Keratinocyte (primary cell): ENCODE measurements around the gene LRRTM1. TPM values are rescaled to one million over a fixed set of nuclear protein-coding genes. Genes with fewer than 3 reads are reported as not detected.

Experiments
- DNase-seq: peaks from one replicate; pipeline ENCODE4 v3.0.0-alpha.2; 2011; ENCODE audit warnings: low read depth, missing footprints, low spot score
- FAIRE-seq: peaks from 2 replicates; lab custom pipeline; 2011; peaks lifted over from hg19 to GRCh38; lab: Jason Lieb, UNC
- H2AFZ ChIP-seq: 2 replicates; pipeline ENCODE4 v1.6.0; 2012; ENCODE audit warnings: low read length, control low read depth, inconsistent platforms; ENCODE audit not compliant: control insufficient read depth
- H3K27ac ChIP-seq: 2 replicates; pipeline ENCODE4 v1.5.1; 2011; ENCODE audit warnings: low read length; ENCODE audit not compliant: control insufficient read depth, insufficient read depth
- H3K27me3 ChIP-seq: 3 replicates; pipeline ENCODE4 v1.6.0; 2011; ENCODE audit warnings: low read length; ENCODE audit not compliant: control insufficient read depth, insufficient read depth; ENCODE audit errors: extremely low read depth
- H3K36me3 ChIP-seq, 2 experiments: 2 replicates in 1 of 2; 3 replicates in 1 of 2; pipeline ENCODE4 v1.5.1; 2011; ENCODE audit warnings: low read length in 2 of 2, mild to moderate bottlenecking in 1 of 2; ENCODE audit not compliant: control insufficient read depth in 2 of 2, insufficient read depth in 2 of 2; ENCODE audit errors: extremely low read depth in 1 of 2
- H3K4me1 ChIP-seq: 3 replicates; pipeline ENCODE4 v1.5.1; 2011; ENCODE audit warnings: low read length; ENCODE audit not compliant: control insufficient read depth, insufficient read depth; ENCODE audit errors: extremely low read depth
- H3K4me2 ChIP-seq: 3 replicates; pipeline ENCODE4 v1.6.0; 2011; ENCODE audit warnings: low read depth, low read length; ENCODE audit not compliant: control insufficient read depth, insufficient read depth; ENCODE audit errors: extremely low read depth
- H3K4me3 ChIP-seq, 3 experiments: fragments of 200-600 bp in 1 of 3; sonication (generic) in 1 of 3; 2 replicates in 2 of 3; 3 replicates in 1 of 3; pipeline ENCODE4 v1.5.1; 2011 to 2016; ENCODE audit warnings: low read length in 3 of 3, mild to moderate bottlenecking in 3 of 3, control low read depth in 2 of 3, inconsistent platforms in 1 of 3, low read depth in 1 of 3, mixed read lengths in 1 of 3, mixed run types in 1 of 3, moderate library complexity in 1 of 3; ENCODE audit not compliant: control insufficient read depth in 2 of 3, insufficient read depth in 2 of 3; ENCODE audit errors: extremely low read depth in 1 of 3
- H3K79me2 ChIP-seq: 2 replicates; pipeline ENCODE4 v1.6.0; 2012; ENCODE audit warnings: low read length; ENCODE audit not compliant: control insufficient read depth, insufficient read depth
- H3K9ac ChIP-seq: 3 replicates; pipeline ENCODE4 v1.6.0; 2011; ENCODE audit warnings: low read length; ENCODE audit not compliant: control insufficient read depth, insufficient read depth; ENCODE audit errors: extremely low read depth
- H3K9me1 ChIP-seq: 3 replicates; pipeline ENCODE4 v1.6.0; 2011; ENCODE audit warnings: low read length; ENCODE audit not compliant: control insufficient read depth, insufficient read depth; ENCODE audit errors: extremely low read depth
- H3K9me3 ChIP-seq: 2 replicates; pipeline ENCODE4 v1.5.1; 2012; ENCODE audit warnings: low read depth, low read length; ENCODE audit not compliant: control insufficient read depth
- H4K20me1 ChIP-seq: 3 replicates; pipeline ENCODE4 v1.6.0; 2011; ENCODE audit warnings: low read length; ENCODE audit not compliant: control insufficient read depth, insufficient read depth; ENCODE audit errors: extremely low read depth
- CTCF ChIP-seq, 3 experiments: IDR thresholded peaks in 1 of 3; conservative IDR thresholded peaks in 1 of 3; optimal IDR thresholded peaks in 1 of 3; 2 replicates in 2 of 3; 3 replicates in 1 of 3; pipeline versions ENCODE3 to v1.5.1; 2011; ENCODE audit warnings: low read length in 3 of 3, mild to moderate bottlenecking in 3 of 3, moderate library complexity in 2 of 3, control low read depth in 1 of 3, inconsistent platforms in 1 of 3; ENCODE audit not compliant: insufficient read depth in 2 of 3; ENCODE audit errors: extremely low read depth in 1 of 3
- EZH2 ChIP-seq: IDR thresholded peaks from one replicate; pipeline ENCODE4 v1.6.1; 2012; ENCODE audit warnings: inconsistent platforms, mild to moderate bottlenecking, low read length, moderate library complexity
- dilution Hi-C: fragments of 300-500 bp; cut with MboI; formaldehyde crosslinking; loops from one replicate; pipeline ENCODE4 v1.7.0; 2020; ENCODE audit warnings: low sequenced_read_pairs; ENCODE audit not compliant: extremely low pct_ligation_motif_present
- polyA plus RNA-seq, 5 experiments: library from polyadenylated mRNA; depleted of rRNA in 3 of 5; stranded (reverse) in 3 of 5; stranded (forward) in 1 of 5; unstranded in 1 of 5; fragments of >200 nt; gene quantifications; 1 replicate in 1 of 5; 2 replicates in 3 of 5; 3 replicates in 1 of 5; pipeline versions ENCODE4 v1.2.1 to v1.2.3, GENCODE V29; 2011 to 2012; ENCODE audit warnings: missing spikeins in 2 of 5, low read depth in 1 of 5, low replicate concordance in 1 of 5

LRRTM1 gene
- polyA plus RNA-seq, 1 donor (not counting 4 experiments of a cell fraction or from before 2014, with no cell fraction given), result not detected

GRCh38 chr2:80259292-80259691 is 45.3 kb downstream of the LRRTM1 start:
- FAIRE-seq, result no peak
- dilution Hi-C loops, result no loop called here

GRCh38 chr2:80258793-80259192 is 45.8 kb downstream of the LRRTM1 start:
- no peaks in the 10 kb centered on the region for H3K9me1 ChIP-seq
- H3K36me3 ChIP-seq, result no peaks in the 10 kb centered on the region
- no peaks in the 10 kb centered on the region for H3K9me3 ChIP-seq
- no peaks in the 10 kb centered on the region for H4K20me1 ChIP-seq
- H3K9ac ChIP-seq, result no peak overlapping the region
- no peak overlapping the region for H3K27ac ChIP-seq
- no peak overlapping the region for H3K4me2 ChIP-seq
- no peaks in the 10 kb centered on the region for H3K27me3 ChIP-seq
- H3K79me2 ChIP-seq, result no peaks in the 10 kb centered on the region
- FAIRE-seq, result no peak
- no peak overlapping the region for H3K4me3 ChIP-seq
- dilution Hi-C loops, result no loop called here
- H3K4me1 ChIP-seq, result no peaks in the 10 kb centered on the region
- TF ChIP-seq EZH2 (no peak), CTCF (optimal IDR thresholded peaks at IDR 0.05 in 1 of 3, IDR thresholded peaks at IDR 0.05 in 1 of 3, conservative IDR thresholded peaks at IDR 0.05 in 1 of 3; ENCODE audit: extremely low read depth in 1 of 3, insufficient read depth in 2 of 3, low read length in 3 of 3) (no peak)
- no peak overlapping the region for H2AFZ ChIP-seq
- no peak for DNase-seq

More at GRCh38 chr2:80259292-80259691, 45.3 kb downstream of the LRRTM1 start:
- TF ChIP-seq CTCF (optimal IDR thresholded peaks at IDR 0.05 in 1 of 3, IDR thresholded peaks at IDR 0.05 in 1 of 3, conservative IDR thresholded peaks at IDR 0.05 in 1 of 3; ENCODE audit: extremely low read depth in 1 of 3, insufficient read depth in 2 of 3, low read length in 3 of 3), result no peak
- TF ChIP-seq EZH2, result no peak
- no peaks in the 10 kb centered on the region for H4K20me1 ChIP-seq
- no peaks in the 10 kb centered on the region for H3K27me3 ChIP-seq
- no peak overlapping the region for H3K4me2 ChIP-seq
- no peak for DNase-seq
- H2AFZ ChIP-seq, result no peak overlapping the region
- no peaks in the 10 kb centered on the region for H3K79me2 ChIP-seq
- H3K9me3 ChIP-seq, result no peaks in the 10 kb centered on the region
- no peaks in the 10 kb centered on the region for H3K9me1 ChIP-seq
- H3K36me3 ChIP-seq, result no peaks in the 10 kb centered on the region
- no peak overlapping the region for H3K9ac ChIP-seq
- no peak overlapping the region for H3K27ac ChIP-seq
- no peak overlapping the region for H3K4me3 ChIP-seq
- H3K4me1 ChIP-seq, result no peaks in the 10 kb centered on the region
